K562 (cell line): ENCODE data around the gene CFL1. TPM values are rescaled to one million over a fixed set of nuclear protein-coding genes. Genes with fewer than 3 reads are reported as not detected.

ENCODE experiments used
- CBFB ChIP-seq: sonication (generic); formaldehyde crosslinking; IDR thresholded peaks from 2 replicates; pipeline ENCODE4 v1.4.0; 2020; ENCODE audit warnings: mild to moderate bottlenecking, missing genetic modification reagents
- CREB1 ChIP-seq, 2 experiments: sonication (generic) in 1 of 2; formaldehyde crosslinking in 1 of 2; IDR thresholded peaks; 2 replicates each; pipeline versions ENCODE4 v1.6.1 to v1.8.0; 2012 to 2022; ENCODE audit warnings: inconsistent platforms in 1 of 2, mild to moderate bottlenecking in 1 of 2, missing genetic modification reagents in 1 of 2, moderate library complexity in 1 of 2
- DACH1 ChIP-seq: fragments of 450-650 bp; IDR thresholded peaks from 2 replicates; pipeline ENCODE4 v1.6.1; 2018; ENCODE audit not compliant: partially characterized antibody
- E2F3 ChIP-seq: fragments of 250-450 bp; sonication (Bioruptor Pico); IDR thresholded peaks from 2 replicates; pipeline ENCODE4 v1.4.0; 2020; ENCODE audit warnings: mild to moderate bottlenecking
- ETV5 ChIP-seq: sonication (generic); formaldehyde crosslinking; IDR thresholded peaks from 2 replicates; pipeline ENCODE4 v1.4.0; 2020; ENCODE audit warnings: low read depth, mild to moderate bottlenecking, missing genetic modification reagents
- FOSL1 ChIP-seq: fragments of 200-800 bp; sonication (Bioruptor generic); conservative IDR thresholded peaks from 2 replicates; pipeline ENCODE4 v1.6.1; 2016; ENCODE audit warnings: missing genetic modification characterization, missing compliant biosample characterization
- FOXM1 ChIP-seq, 2 experiments: fragments of 450-650 bp in 1 of 2; sonication (generic) in 1 of 2; formaldehyde crosslinking in 1 of 2; IDR thresholded peaks; 2 replicates each; pipeline versions ENCODE4 v1.6.1 to v1.9.0; 2017 to 2022; ENCODE audit warnings: low read depth in 2 of 2, mild to moderate bottlenecking in 2 of 2, missing genetic modification reagents in 1 of 2, moderate library complexity in 1 of 2
- GTF2F1 ChIP-seq: IDR thresholded peaks from 2 replicates; pipeline ENCODE4 v1.6.1; 2011; ENCODE audit warnings: low read depth, low read length, improper control_type of control experiment
- HMG20B ChIP-seq: fragments of 250-450 bp; sonication (Bioruptor Pico); IDR thresholded peaks from 2 replicates; pipeline ENCODE4 v1.5.0; 2021; ENCODE audit warnings: mild to moderate bottlenecking
- RBM15 ChIP-seq: fragments of 200-400 bp; formaldehyde crosslinking; IDR thresholded peaks from 2 replicates; pipeline ENCODE4 v1.6.1; 2018; ENCODE audit warnings: mild to moderate bottlenecking, low read length, moderate library complexity; ENCODE audit not compliant: insufficient read depth
- SAP30 ChIP-seq: fragments of 200-600 bp; sonication (generic); IDR thresholded peaks from 2 replicates; pipeline ENCODE4 v1.6.1; 2012; ENCODE audit warnings: borderline replicate concordance, low read depth, mild to moderate bottlenecking, moderate library complexity, low read length, control low read depth, inconsistent platforms; ENCODE audit not compliant: insufficient read depth, poor library complexity, severe bottlenecking
- TOE1 ChIP-seq, 2 experiments: fragments of 450-650 bp in 1 of 2; sonication (generic) in 1 of 2; formaldehyde crosslinking in 1 of 2; IDR thresholded peaks; 2 replicates each; pipeline versions ENCODE4 v1.7.1 to v1.8.0; 2016 to 2022; ENCODE audit warnings: borderline replicate concordance in 2 of 2, mild to moderate bottlenecking in 2 of 2, antibody characterized with exemption in 1 of 2, inconsistent platforms in 1 of 2, low read depth in 1 of 2, missing genetic modification reagents in 1 of 2, moderate library complexity in 1 of 2
- YBX1 ChIP-seq: fragments of 450-650 bp; IDR thresholded peaks from 2 replicates; pipeline ENCODE4 v1.7.1; 2016; ENCODE audit warnings: mild to moderate bottlenecking
- ZNF511 ChIP-seq: sonication (generic); formaldehyde crosslinking; IDR thresholded peaks from 2 replicates; pipeline ENCODE4 v1.8.0; 2022; ENCODE audit warnings: mild to moderate bottlenecking, missing genetic modification reagents
- ZNF592 ChIP-seq: fragments of 450-650 bp; IDR thresholded peaks from 2 replicates; pipeline ENCODE4 v1.6.1; 2017; ENCODE audit warnings: antibody characterized with exemption, mild to moderate bottlenecking
- polyA plus RNA-seq, 8 experiments: library from polyadenylated mRNA; depleted of rRNA in 4 of 8; stranded (reverse) in 5 of 8; unstranded in 3 of 8; fragments of >200 nt; fragmentation: Nextera tagmentation in 2 of 8; fragmentation: Illumina TruSeq in 1 of 8; extraction: Ambion mirVana in 2 of 8; extraction: Trizol in 1 of 8; gene quantifications; 2 replicates each; pipeline versions ENCODE4 v1.2.1 to v1.2.3, GENCODE V29; 2011 to 2014; ENCODE audit warnings: inconsistent platforms in 1 of 8, missing spikeins in 1 of 8
- total RNA-seq, 7 experiments: library from RNA; depleted of rRNA in 6 of 7; stranded (reverse); fragments of >200 nt in 6 of 7; fragmentation: Illumina TruSeq in 2 of 7; extraction: Trizol in 2 of 7; gene quantifications; 2 replicates each; pipeline versions ENCODE4 v1.2.1 to v1.2.3, GENCODE V29; 2011 to 2021; ENCODE audit warnings: low replicate concordance in 1 of 7
- TF ChIP-seq, protein P1 (sequence below), 2 experiments: fragments of 450-650 bp; conservative IDR thresholded peaks; 2 replicates each; pipeline ENCODE4 v1.6.1; 2017; ENCODE audit warnings: mild to moderate bottlenecking in 2 of 2, moderate library complexity in 2 of 2
- TF ChIP-seq, protein P2 (sequence below): sonication (generic); formaldehyde crosslinking; IDR thresholded peaks from 2 replicates; pipeline ENCODE4 v1.8.1; 2023; ENCODE audit warnings: mild to moderate bottlenecking, missing genetic modification reagents, moderate library complexity

Gene CFL1
- total and polyA plus RNA-seq, 9 of the 15 experiments (the other 6 are each of a cell fraction or from before 2014, with no cell fraction given), result 105 to 1,101 (median 859) TPM

DNA sequence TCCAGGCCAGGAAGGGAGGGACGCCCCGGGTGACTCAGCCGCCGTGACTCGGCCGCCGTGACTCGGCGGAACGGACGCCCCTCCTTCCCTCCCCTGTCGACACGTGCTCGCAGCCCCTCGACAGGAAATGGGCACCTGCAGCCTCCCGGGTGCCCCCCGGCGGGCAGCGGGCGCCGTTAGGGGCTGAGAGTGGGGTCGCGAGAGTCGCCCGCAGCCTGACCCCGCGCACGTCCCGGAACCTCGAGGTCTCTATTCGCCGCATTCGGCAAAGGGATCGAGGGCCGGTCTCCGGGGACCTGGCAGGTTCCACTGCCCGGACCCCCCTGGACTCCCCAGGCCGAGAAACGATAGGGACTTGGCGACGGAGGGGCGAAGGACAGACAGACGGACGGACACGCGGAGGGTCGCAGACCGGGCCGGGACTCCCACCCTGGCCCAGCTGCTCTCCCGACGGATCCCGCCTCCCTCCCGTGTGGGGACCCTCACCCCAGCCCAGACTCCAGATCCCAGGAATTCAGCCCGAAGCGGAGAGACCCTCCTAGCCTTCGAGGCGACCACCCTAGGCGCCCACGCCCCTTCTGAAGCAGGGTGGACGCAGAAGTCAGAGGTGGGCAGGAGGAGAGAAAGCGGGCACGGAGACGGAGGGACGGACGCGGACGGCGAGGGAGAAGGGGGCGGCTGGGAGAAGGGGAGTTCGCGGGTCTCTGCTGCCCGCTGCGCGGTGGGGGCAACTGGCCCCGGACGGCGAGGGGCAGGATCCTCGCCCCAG lies 41.6 kb upstream of the CFL1 start (continued):
- peak; percentile 95 for TF ChIP-seq ZNF592
- no peak for TF ChIP-seq YBX1
- no peak for TF ChIP-seq FOXM1 (IDR thresholded peaks at IDR 0.05; ENCODE audit: low read depth)
- peak; percentile 75; the same call in 1 of the 2 replicates for TF ChIP-seq FOXM1 (CRISPR knock-in tag; IDR thresholded peaks at IDR 0.05; ENCODE audit: low read depth)
- TF ChIP-seq RBM15, result no peak
- no peak for TF ChIP-seq CBFB (CRISPR knock-in tag)
- TF ChIP-seq DACH1, result no peak
- TF ChIP-seq FOSL1 (tag), result no peak
- TF ChIP-seq HMG20B, result no peak
- TF ChIP-seq ETV5 (CRISPR knock-in tag), result peak; percentile 70
- TF ChIP-seq GTF2F1, result 0 out of 2 replicates have a peak, but pooled peaks have one; percentile 8
- TF ChIP-seq E2F3 (CRISPR knock-in tag), result peak; percentile 42; the same call in 1 of the 2 replicates
- peak; percentile 18; the same call in 1 of the 2 replicates for TF ChIP-seq CREB1 (IDR thresholded peaks at IDR 0.05)
- peak; percentile 53; the same call in 1 of the 2 replicates for TF ChIP-seq CREB1 (CRISPR knock-in tag; IDR thresholded peaks at IDR 0.05)
- TF ChIP-seq TOE1 (IDR thresholded peaks at IDR 0.05; ENCODE audit: borderline replicate concordance), result peak; percentile 69; the same call in 1 of the 2 replicates
- TF ChIP-seq TOE1 (CRISPR knock-in tag; IDR thresholded peaks at IDR 0.05; ENCODE audit: borderline replicate concordance, low read depth), result peak; percentile 25; the same call in 1 of the 2 replicates
- no peak; the same call in 1 of the 2 replicates for TF ChIP-seq ZNF511 (CRISPR knock-in tag)
- TF ChIP-seq SAP30, result peak; percentile 85
- TF ChIP-seq, protein P1, sequence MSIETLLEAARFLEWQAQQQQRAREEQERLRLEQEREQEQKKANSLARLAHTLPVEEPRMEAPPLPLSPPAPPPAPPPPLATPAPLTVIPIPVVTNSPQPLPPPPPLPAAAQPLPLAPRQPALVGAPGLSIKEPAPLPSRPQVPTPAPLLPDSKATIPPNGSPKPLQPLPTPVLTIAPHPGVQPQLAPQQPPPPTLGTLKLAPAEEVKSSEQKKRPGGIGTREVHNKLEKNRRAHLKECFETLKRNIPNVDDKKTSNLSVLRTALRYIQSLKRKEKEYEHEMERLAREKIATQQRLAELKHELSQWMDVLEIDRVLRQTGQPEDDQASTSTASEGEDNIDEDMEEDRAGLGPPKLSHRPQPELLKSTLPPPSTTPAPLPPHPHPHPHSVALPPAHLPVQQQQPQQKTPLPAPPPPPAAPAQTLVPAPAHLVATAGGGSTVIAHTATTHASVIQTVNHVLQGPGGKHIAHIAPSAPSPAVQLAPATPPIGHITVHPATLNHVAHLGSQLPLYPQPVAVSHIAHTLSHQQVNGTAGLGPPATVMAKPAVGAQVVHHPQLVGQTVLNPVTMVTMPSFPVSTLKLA (conservative IDR thresholded peaks at IDR 0.05), result peak; percentile 98 to 99
- TF ChIP-seq, protein P2, sequence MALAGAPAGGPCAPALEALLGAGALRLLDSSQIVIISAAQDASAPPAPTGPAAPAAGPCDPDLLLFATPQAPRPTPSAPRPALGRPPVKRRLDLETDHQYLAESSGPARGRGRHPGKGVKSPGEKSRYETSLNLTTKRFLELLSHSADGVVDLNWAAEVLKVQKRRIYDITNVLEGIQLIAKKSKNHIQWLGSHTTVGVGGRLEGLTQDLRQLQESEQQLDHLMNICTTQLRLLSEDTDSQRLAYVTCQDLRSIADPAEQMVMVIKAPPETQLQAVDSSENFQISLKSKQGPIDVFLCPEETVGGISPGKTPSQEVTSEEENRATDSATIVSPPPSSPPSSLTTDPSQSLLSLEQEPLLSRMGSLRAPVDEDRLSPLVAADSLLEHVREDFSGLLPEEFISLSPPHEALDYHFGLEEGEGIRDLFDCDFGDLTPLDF, result peak; percentile 25; the same call in 1 of the 2 replicates
